T-helper 2 cell treated with Interferon-gamma antibody and Interleukin-4, amounts not matched to agents 100 ng/mL and 5 ng/mL, for 36 hours (primary cell): ENCODE results near the gene RHBDF1. TPM values are rescaled to one million over a fixed set of nuclear protein-coding genes. Genes with fewer than 3 reads are reported as not detected.

Experiments used
- intact Hi-C: fragments of 100-400 bp; cut with micrococcal nuclease; formaldehyde crosslinking; loops from one replicate; pipeline ENCODE4 v1.15.1; 2023
- total RNA-seq: library from RNA; stranded (reverse); gene quantifications from 2 replicates; pipeline ENCODE4 v1.2.3, GENCODE V29; 2022

Gene RHBDF1
- total RNA-seq, 1 donor from 2014 or later: not detected

- intact Hi-C loops: no loop called here
Measured at GRCh38 chr16:74747-75334, 2.4 kb upstream of the RHBDF1 start.

DNA sequence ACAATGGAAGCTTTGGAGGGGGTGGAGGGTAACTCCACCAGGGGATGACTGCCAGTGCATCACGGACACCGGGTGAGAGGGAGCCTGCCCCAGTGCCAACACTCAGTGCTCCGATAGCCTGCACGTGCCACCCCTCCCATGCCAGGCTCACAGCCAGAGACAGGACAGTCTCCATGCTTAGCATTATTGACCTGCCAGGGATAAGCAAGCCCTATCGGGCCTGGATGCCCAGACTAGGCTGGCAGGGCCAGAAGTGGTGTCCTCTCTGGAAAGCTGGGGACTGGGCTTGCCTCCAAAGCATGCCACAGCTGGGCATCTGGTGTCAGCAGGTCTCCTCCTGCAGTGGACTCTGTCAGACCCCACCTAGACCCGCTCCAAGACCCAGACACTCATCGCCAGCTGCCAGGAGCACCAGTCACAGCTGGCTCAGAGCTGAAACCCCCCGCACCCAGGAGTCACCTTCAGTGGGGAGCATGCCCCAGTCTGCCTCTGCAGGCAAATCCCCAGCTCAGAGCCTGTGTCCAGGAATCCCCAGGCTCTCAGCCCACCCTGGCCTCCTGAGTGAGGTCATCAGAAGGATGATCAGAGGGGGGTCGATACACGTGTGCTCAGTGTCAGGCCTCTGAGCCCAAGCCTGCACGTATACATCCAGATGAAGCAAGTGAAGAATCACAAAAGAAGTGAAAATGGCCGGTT lies 1.8 kb upstream of the RHBDF1 start:
- intact Hi-C loops: no loop called here

DNA sequence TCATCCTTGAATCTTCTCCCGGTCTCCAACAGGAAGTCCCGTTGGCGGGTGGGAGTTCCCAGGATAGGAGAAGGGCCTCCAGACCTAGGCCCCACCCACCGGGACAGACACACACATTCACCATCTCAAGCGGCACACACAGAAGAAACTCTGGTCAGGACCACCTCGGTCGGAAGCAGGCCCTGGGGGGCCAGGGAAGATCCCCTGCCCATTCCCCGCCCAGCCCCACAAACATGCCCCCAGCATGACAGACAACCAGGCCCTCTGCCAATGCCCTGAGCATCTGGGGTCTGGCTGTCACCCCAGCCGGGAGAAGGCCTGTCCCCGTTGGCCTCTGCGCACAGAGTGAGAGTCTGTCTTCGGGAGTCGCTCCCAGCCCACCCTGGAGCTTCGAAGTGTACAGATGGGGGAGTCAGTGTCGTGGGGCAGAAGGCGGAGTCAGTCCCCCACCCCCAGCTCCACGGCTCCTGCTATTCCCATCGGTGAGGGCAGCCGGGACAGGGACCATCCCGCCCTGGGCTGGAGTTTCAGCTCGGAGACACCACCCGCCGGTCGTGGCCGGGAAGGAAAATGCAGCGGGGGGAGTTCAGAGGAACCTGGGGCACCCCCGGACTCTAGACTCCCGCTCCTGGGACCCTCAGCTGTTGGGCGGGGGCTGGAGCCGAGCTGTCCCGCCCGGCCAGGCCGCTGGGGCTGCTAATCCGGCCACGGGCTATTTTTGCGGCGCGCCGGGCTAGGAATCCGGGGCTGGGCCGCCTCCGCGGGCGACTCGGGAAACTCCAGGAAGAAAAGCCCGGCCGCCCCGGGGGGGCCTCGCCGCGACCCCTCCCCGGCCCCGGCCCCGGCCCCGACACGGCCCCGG lies 660 bp downstream of the RHBDF1 start:
- intact Hi-C loops: no loop called here

DNA sequence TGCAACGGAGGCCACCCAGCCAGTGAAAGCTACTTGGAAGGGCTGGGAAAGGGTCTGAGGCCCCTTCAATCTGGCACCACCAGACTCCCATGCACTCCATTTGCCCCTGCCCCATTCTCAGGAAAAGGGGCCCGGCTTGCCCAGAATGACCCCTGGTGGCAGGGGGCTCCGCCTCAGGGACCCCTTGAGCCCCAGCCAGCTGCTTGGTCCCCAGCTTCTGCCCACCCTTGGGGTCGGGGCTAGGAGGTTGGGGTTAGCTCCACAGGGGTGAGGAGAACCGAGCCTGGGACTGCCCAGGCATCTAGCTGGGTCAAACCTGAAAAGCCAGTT lies 1.3 kb downstream of the RHBDF1 start:
- intact Hi-C loops: no loop called here

GRCh38 chr16:69181-69580 lies 3.2 kb downstream of the RHBDF1 start:
- intact Hi-C loops: no loop called here

- intact Hi-C loops: no loop called here
Measured at GRCh38 chr16:67884-68789, 4.3 kb downstream of the RHBDF1 start.

- intact Hi-C loops: no loop called here
Measured at GRCh38 chr16:67183-67791, 5.1 kb downstream of the RHBDF1 start.

GRCh38 chr16:66309-67182 lies 5.9 kb downstream of the RHBDF1 start:
- intact Hi-C loops: no loop called here

- intact Hi-C loops: loop anchor here (1.0 kb wide), 5 partner anchors 12 to 297 kb away; partner anchors contain the start of genes MPG, POLR3K and SNRNP25
Measured at GRCh38 chr16:65745-66144, 6.7 kb downstream of the RHBDF1 start.

DNA sequence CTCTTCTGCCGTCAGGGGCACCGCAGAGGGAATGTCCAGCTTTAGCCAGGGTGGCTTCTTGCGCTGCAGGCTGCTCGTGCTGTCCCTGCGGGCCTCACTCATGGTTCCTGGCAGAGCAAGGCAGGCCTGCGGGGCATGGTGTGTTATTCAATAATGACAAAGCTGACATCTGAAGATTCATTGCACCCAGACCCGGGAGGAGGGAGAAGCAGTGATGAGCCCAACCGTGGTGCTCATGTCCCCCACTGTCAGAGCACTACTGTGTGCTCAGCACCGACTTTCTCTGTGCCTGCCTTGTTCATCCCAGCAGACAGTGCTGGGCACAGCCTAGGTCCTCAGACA lies 7.5 kb downstream of the RHBDF1 start:
- intact Hi-C loops: loop anchor here (1.0 kb wide), 5 partner anchors 12 to 297 kb away; partner anchors contain the start of genes MPG, POLR3K and SNRNP25

- intact Hi-C loops: no loop called here
Measured at GRCh38 chr16:63998-64913, 8.2 kb downstream of the RHBDF1 start.

GRCh38 chr16:63466-63865 lies 9.0 kb downstream of the RHBDF1 start:
- intact Hi-C loops: no loop called here

DNA sequence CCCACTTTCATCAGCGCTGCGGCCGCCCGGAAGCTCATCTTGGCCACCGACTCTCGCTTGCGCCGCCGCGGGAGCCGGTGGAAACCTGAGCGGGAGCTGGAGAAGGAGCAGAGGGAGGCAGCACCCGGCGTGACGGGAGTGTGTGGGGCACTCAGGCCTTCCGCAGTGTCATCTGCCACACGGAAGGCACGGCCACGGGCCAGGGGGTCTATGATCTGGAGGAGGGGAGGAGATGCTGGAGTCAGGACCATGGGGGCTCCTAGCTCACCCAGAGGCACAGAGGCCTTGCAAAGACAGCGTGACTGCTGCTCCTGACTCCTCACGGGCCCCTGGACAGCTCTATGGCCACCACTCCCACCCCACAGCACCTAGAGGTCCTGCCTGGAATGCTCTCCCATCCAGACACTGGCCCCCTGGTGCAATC lies 9.5 kb downstream of the RHBDF1 start:
- intact Hi-C loops: no loop called here

DNA sequence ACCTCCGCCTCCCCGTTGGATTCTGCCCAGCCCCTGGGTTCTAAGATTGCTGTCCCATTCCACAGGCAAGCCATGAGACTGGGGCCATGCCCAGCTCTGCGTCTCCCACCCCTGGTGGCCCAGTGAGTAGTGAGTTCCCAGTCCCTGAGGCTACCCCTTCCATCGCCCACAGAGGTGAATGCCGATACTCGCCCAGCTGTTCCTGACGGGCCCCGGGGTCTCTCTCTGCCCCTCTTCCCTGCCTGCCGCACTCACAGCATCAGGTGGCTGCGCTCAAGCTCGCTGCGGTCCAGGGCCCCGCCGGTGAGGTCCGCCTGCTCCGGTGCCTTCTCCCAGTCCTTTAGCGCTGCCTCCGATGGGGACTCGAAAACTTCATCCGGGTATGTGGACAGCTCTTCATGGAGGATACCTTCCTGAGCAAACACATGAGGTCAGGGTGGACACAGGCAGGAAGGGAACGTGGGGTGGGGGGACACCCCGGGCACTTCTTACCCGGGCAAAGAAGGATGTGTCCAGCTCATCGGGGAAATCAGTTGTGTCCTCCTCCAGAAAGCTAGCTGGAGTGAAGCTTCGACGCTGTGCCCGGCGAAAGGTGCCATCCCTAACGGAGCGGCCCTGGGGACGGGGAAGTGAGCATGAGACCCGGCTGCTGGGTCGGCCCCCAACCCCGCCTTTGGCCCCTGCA lies 10.0 kb downstream of the RHBDF1 start:
- intact Hi-C loops: no loop called here

- intact Hi-C loops: no loop called here
Measured at GRCh38 chr16:61879-62281, 10.6 kb downstream of the RHBDF1 start.

GRCh38 chr16:60929-61878 lies 11.2 kb downstream of the RHBDF1 start:
- intact Hi-C loops: no loop called here

DNA sequence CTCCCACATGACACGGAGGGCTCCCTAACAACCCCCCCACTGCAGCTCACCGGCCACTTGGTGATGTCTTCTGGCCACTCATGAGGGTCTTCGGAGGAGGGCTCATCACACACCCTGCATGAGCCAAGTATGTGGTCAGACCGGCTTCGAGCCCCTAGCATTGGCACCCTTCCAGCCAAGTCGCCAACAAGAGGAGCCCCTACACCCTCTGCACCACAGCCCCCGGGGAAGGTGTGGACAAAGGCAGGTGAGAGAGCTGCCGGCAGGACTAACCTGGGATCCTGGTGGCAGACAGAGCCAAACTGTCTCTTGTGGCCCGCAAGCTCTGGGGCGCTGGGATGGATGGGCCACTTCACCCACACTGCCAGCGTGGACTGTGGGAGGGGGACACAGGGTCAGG lies 12.3 kb downstream of the RHBDF1 start:
- intact Hi-C loops: no loop called here
